Hepatocyte (in vitro differentiated cells): ENCODE results near the gene RPIA.

ENCODE experiments used
- CTCF ChIP-seq: fragments of 200-600 bp; sonication (generic); IDR thresholded peaks from 2 replicates; pipeline ENCODE4 v1.5.1; 2016; ENCODE audit warnings: antibody characterized with exemption, mild to moderate bottlenecking; ENCODE audit not compliant: poor library complexity
- EZH2 ChIP-seq: fragments of 200-600 bp; sonication (generic); IDR thresholded peaks from 2 replicates; pipeline ENCODE4 v1.6.1; 2016; ENCODE audit warnings: antibody characterized with exemption, mild to moderate bottlenecking, borderline replicate concordance
- EZH2phosphoT487 ChIP-seq: fragments of 200-600 bp; sonication (generic); IDR thresholded peaks from one replicate; pipeline ENCODE4 v1.6.1; 2018; ENCODE audit warnings: antibody characterized with exemption, mild to moderate bottlenecking, low read depth, moderate library complexity; ENCODE audit not compliant: unreplicated experiment, severe bottlenecking

DNA sequence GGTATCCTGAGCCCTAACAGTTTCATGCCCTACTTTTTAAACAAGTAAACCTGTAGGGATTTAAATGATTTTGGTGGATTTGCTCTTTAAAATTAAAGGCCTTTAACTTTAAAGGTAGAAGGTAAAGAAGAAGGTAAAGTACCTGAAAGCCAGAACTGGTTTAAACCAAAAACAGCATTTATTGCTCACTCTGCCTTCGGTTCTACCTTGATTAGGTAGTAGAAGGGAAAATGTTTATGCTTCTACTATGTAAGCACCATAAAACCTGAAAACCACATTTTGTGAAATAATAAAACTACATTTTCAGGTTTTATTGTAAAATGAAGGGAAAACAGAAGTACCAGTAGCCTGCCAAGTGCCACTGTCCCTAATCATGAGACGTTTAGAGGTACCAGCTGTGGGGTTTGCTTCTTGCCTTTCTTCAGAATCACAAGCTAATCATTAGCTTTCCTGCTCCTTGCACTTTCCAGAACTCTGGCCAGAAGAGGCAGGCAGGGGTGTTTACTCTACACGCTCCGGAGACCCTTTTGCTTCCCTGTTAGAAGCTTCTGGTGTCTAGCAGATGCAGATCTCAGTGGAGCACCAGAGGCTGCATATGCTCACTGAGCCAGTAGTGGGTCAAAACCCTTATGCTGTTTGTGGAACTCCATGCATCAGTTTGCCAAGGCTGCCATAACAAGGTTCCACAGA is 33.3 kb downstream of the RPIA start:
- TF ChIP-seq CTCF (no peak), EZH2 (no peak), EZH2phosphoT487 (no peak)
